K562 (cell line): ENCODE measurements around the gene VPS50. TPM values are rescaled to one million over a fixed set of nuclear protein-coding genes. Genes with fewer than 3 reads are reported as not detected.

Experiments used
- ATAC-seq: fragments of 200-7000 bp; cut with Tn5 transposase; 3 replicates; pipeline ENCODE4 v1.9.1; 2020; ENCODE audit warnings: moderate library complexity
- BruUV-seq: library from RNA; stranded (reverse); fragments of 400-500 nt; replicated peaks from 2 replicates; lab custom pipeline; 2021; lab: Mats Ljungman, UMichigan
- CTCF ChIA-PET: fragments of 300-600 bp; formaldehyde crosslinking; extraction: SDS; loops from one replicate; lab custom pipeline; 2021; ENCODE audit warnings: low intra/inter-chr PET ratio; lab: Yijun Ruan, JAX
- POLR2A ChIA-PET: fragments of 300-600, 350-650 bp; sonication (Branson Sonifier 250); formaldehyde crosslinking; extraction: SDS; loops from one replicate; lab custom pipeline; 2021; ENCODE audit warnings: antibody characterized with exemption, inconsistent platforms; lab: Yijun Ruan, JAX
- DNase-seq, 4 experiments: peaks; one replicate each; pipeline versions ENCODE4 v3.0.0 to v3.0.0-alpha.2; 2011 to 2018; ENCODE audit warnings: low spot score in 3 of 4, mixed read lengths in 3 of 4; ENCODE audit errors: extremely low read depth in 1 of 4
- FAIRE-seq: peaks from 2 replicates; lab custom pipeline; 2011; peaks lifted over from hg19 to GRCh38; lab: Jason Lieb, UNC
- H2AFZ ChIP-seq: 2 replicates; pipeline ENCODE4 v1.6.0; 2011; ENCODE audit warnings: low read depth, low read length, control low read depth, inconsistent platforms
- H3K27ac ChIP-seq: fragments of 200-600 bp; 3 replicates; pipeline ENCODE4 v1.8.0; 2011; ENCODE audit warnings: low read depth, mild to moderate bottlenecking, control low read depth, inconsistent platforms, low read length, moderate library complexity, mixed read lengths; ENCODE audit errors: extremely low read depth
- H3K27me3 ChIP-seq, 2 experiments: fragments of 300-600 bp in 1 of 2; 2 replicates in 1 of 2; 3 replicates in 1 of 2; pipeline versions ENCODE4 v1.6.0 to v1.8.0; 2011; ENCODE audit warnings: inconsistent platforms in 2 of 2, low read length in 2 of 2, mild to moderate bottlenecking in 1 of 2, mixed read lengths in 1 of 2, moderate library complexity in 1 of 2; ENCODE audit not compliant: control insufficient read depth in 2 of 2, insufficient read depth in 2 of 2
- H3K36me3 ChIP-seq: fragments of 300-600 bp; 3 replicates; pipeline ENCODE4 v1.8.0; 2011; ENCODE audit warnings: mild to moderate bottlenecking, low read length, inconsistent platforms; ENCODE audit not compliant: control insufficient read depth, insufficient read depth
- H3K4me1 ChIP-seq, 2 experiments: fragments of 200-600 bp in 1 of 2; replicated peaks in 1 of 2; 2 replicates in 1 of 2; 3 replicates in 1 of 2; pipeline versions ENCODE4 v1.5.1 to v1.8.0; 2011; ENCODE audit warnings: inconsistent platforms in 2 of 2, low read length in 2 of 2, mild to moderate bottlenecking in 1 of 2, mixed read lengths in 1 of 2, moderate library complexity in 1 of 2; ENCODE audit not compliant: control insufficient read depth in 2 of 2, insufficient read depth in 2 of 2
- H3K4me2 ChIP-seq: 2 replicates; pipeline ENCODE4 v1.6.1; 2011; ENCODE audit warnings: low read length, control low read depth, inconsistent platforms, mixed read lengths; ENCODE audit not compliant: insufficient read depth
- H3K4me3 ChIP-seq: fragments of 200-600 bp; sonication (generic), shearing (Covaris generic); 2 replicates; pipeline ENCODE4 v1.5.1; 2016; ENCODE audit warnings: control low read depth, inconsistent platforms
- H3K79me2 ChIP-seq: fragments of 200-600 bp; 3 replicates; pipeline ENCODE4 v1.8.0; 2011; ENCODE audit warnings: low read length, inconsistent platforms; ENCODE audit not compliant: control insufficient read depth, insufficient read depth
- H3K9ac ChIP-seq, 2 experiments: 2 replicates each; pipeline versions ENCODE4 v1.6.0 to v1.6.1; 2011; ENCODE audit warnings: low read depth in 2 of 2, low read length in 2 of 2, control low read depth in 1 of 2, inconsistent platforms in 1 of 2, mild to moderate bottlenecking in 1 of 2, mixed read lengths in 1 of 2; ENCODE audit not compliant: insufficient read depth in 1 of 2
- H3K9me1 ChIP-seq: one replicate; pipeline ENCODE4 v1.6.0; 2011; ENCODE audit warnings: inconsistent platforms, mild to moderate bottlenecking, low read length, moderate library complexity; ENCODE audit not compliant: control insufficient read depth, insufficient read depth
- H3K9me3 ChIP-seq: replicated peaks from 2 replicates; pipeline ENCODE4 v1.5.1; 2011; ENCODE audit warnings: low read depth, low read length, inconsistent platforms; ENCODE audit not compliant: control insufficient read depth, insufficient read depth
- H4K20me1 ChIP-seq: replicated peaks from 2 replicates; pipeline ENCODE4 v1.6.1; 2011; ENCODE audit warnings: low read length, inconsistent platforms, mixed read lengths; ENCODE audit not compliant: control insufficient read depth, insufficient read depth
- BRD9 ChIP-seq: fragments of 450-650 bp; IDR thresholded peaks from 2 replicates; pipeline ENCODE4 v1.6.1; 2018; ENCODE audit warnings: low read depth; ENCODE audit not compliant: partially characterized antibody
- MITF ChIP-seq: IDR thresholded peaks from 2 replicates; pipeline ENCODE4 v1.6.1; 2014; ENCODE audit warnings: antibody characterized with exemption
- SNAPC5 ChIP-seq: fragments of 250-450 bp; sonication (Bioruptor Pico); IDR thresholded peaks from 2 replicates; pipeline ENCODE4 v1.8.0; 2021; ENCODE audit warnings: moderate library complexity, mild to moderate bottlenecking, inconsistent platforms
- SOX6 ChIP-seq: fragments of 450-650 bp; IDR thresholded peaks from 2 replicates; pipeline ENCODE4 v1.6.1; 2014; ENCODE audit warnings: mild to moderate bottlenecking
- WGBS: fragments of 100-300 bp; shearing (Covaris generic); methylation state at CpG from one replicate; pipeline ENCODE4 v1.1.6; 2016; ENCODE audit warnings: low coverage, mixed read lengths; ENCODE audit not compliant: insufficient coverage; ENCODE audit errors: missing lambda C conversion rate; 5-methylcytosine and 5-hydroxymethylcytosine counted together
- in situ Hi-C: fragments of 300-500 bp; cut with MboI; formaldehyde crosslinking; loops from 4 replicates; pipeline ENCODE4 v1.15.0; 2018; ENCODE audit warnings: inconsistent platforms, mixed read lengths
- intact Hi-C: fragments of 100-400 bp; cut with micrococcal nuclease; formaldehyde crosslinking; loops from 2 replicates; pipeline ENCODE4 v1.14.2; 2022
- polyA plus RNA-seq, 8 experiments: library from polyadenylated mRNA; depleted of rRNA in 4 of 8; stranded (reverse) in 5 of 8; unstranded in 3 of 8; fragments of >200 nt; fragmentation: Nextera tagmentation in 2 of 8; fragmentation: Illumina TruSeq in 1 of 8; extraction: Ambion mirVana in 2 of 8; extraction: Trizol in 1 of 8; gene quantifications; 2 replicates each; pipeline versions ENCODE4 v1.2.1 to v1.2.3, GENCODE V29; 2011 to 2014; ENCODE audit warnings: inconsistent platforms in 1 of 8, missing spikeins in 1 of 8
- total RNA-seq, 7 experiments: library from RNA; depleted of rRNA in 6 of 7; stranded (reverse); fragments of >200 nt in 6 of 7; fragmentation: Illumina TruSeq in 2 of 7; extraction: Trizol in 2 of 7; gene quantifications; 2 replicates each; pipeline versions ENCODE4 v1.2.1 to v1.2.3, GENCODE V29; 2011 to 2021; ENCODE audit warnings: low replicate concordance in 1 of 7
- TF ChIP-seq, protein P1 (sequence below): fragments of 250-450 bp; sonication (Bioruptor Pico); IDR thresholded peaks from 2 replicates; pipeline ENCODE4 v1.5.0; 2020; ENCODE audit warnings: mild to moderate bottlenecking, borderline replicate concordance

Gene VPS50
- total and polyA plus RNA-seq, 9 of the 15 experiments (the other 6 are each of a cell fraction or from before 2014, with no cell fraction given) = 10.5 to 29.4 (median 15.8) TPM

- CTCF ChIA-PET = interaction anchor here (1.1 kb wide), 1 partner anchor 605 kb away, joined by 3 read pairs; no protein-coding TSS in a partner anchor
- FAIRE-seq = no peak
Observed at GRCh38 chr7:93226310-93226709, 5.9 kb upstream of the VPS50 start, which contains the start of gene HEPACAM2. Gene HEPACAM2, minus strand, starts transcription at chr7:93226469.

More at GRCh38 chr7:93226310-93226709, 5.9 kb upstream of the VPS50 start, which contains the start of gene HEPACAM2:
- no peaks in the 10 kb centered on the region for H3K9me3 ChIP-seq
- no peak within 1 kb of the TSS for H3K4me2 ChIP-seq
- DNase-seq (no peak), ATAC-seq (no peak)
- H4K20me1 ChIP-seq = no peaks in the 10 kb centered on the region
- no peaks in the 10 kb centered on the region for H3K79me2 ChIP-seq
- TF ChIP-seq BRD9 (no peak), SNAPC5 (CRISPR knock-in tag) (no peak), SOX6 (no peak), MITF (no peak)
- TF ChIP-seq, protein P1, sequence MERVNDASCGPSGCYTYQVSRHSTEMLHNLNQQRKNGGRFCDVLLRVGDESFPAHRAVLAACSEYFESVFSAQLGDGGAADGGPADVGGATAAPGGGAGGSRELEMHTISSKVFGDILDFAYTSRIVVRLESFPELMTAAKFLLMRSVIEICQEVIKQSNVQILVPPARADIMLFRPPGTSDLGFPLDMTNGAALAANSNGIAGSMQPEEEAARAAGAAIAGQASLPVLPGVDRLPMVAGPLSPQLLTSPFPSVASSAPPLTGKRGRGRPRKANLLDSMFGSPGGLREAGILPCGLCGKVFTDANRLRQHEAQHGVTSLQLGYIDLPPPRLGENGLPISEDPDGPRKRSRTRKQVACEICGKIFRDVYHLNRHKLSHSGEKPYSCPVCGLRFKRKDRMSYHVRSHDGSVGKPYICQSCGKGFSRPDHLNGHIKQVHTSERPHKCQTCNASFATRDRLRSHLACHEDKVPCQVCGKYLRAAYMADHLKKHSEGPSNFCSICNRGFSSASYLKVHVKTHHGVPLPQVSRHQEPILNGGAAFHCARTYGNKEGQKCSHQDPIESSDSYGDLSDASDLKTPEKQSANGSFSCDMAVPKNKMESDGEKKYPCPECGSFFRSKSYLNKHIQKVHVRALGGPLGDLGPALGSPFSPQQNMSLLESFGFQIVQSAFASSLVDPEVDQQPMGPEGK = no peak
- H3K9me1 ChIP-seq = no peaks in the 10 kb centered on the region
- H3K27ac ChIP-seq = no peak within 1 kb of the TSS
- no peak within 1 kb of the TSS for H3K4me3 ChIP-seq
- no TSS peak for BruUV-seq
- peak within 1 kb of the TSS; percentile 47; the same call in 1 of the 2 replicates for H2AFZ ChIP-seq
- no peak within 1 kb of the TSS for H3K9ac ChIP-seq
- no peaks in the 10 kb centered on the region for H3K27me3 ChIP-seq
- peaks cover 0 to 5% of the 10 kb centered on the region in 2 experiments; a peak in 3 of 5 replicates for H3K4me1 ChIP-seq
- intact Hi-C loops = loop anchor here (5.0 to 10.0 kb wide), 2 partner anchors 169 to 602 kb away; no protein-coding TSS in a partner anchor
- H3K36me3 ChIP-seq = no peaks in the 10 kb centered on the region
- POLR2A ChIA-PET = no interaction called here
- 12% methylated on average over 2 of the region's 2 CpGs for WGBS
- in situ Hi-C loops = no loop called here
